HepG2 (cell line): ENCODE results near the gene NSMF. TPM values are rescaled to one million over a fixed set of nuclear protein-coding genes. Genes with fewer than 3 reads are reported as not detected.

Experiments used
- BRCA1 ChIP-seq: sonication (generic); formaldehyde crosslinking; IDR thresholded peaks from 2 replicates; pipeline ENCODE4 v1.4.0; 2020; ENCODE audit warnings: missing genetic modification reagents
- ESRRA ChIP-seq: sonication (generic); formaldehyde crosslinking; IDR thresholded peaks from 2 replicates; pipeline ENCODE4 v1.5.1; 2020; ENCODE audit warnings: mild to moderate bottlenecking, low read depth, missing genetic modification reagents
- FOXA3 ChIP-seq: IDR thresholded peaks from 2 replicates; pipeline ENCODE4 v1.6.1; 2016; ENCODE audit warnings: missing genetic modification reagents, missing compliant biosample characterization
- JARID2 ChIP-seq: sonication (generic); formaldehyde crosslinking; IDR thresholded peaks from 2 replicates; pipeline ENCODE4 v1.8.1; 2023; ENCODE audit warnings: missing genetic modification reagents, inconsistent platforms; ENCODE audit not compliant: insufficient replicate concordance
- KDM1A ChIP-seq: IDR thresholded peaks from 2 replicates; pipeline ENCODE4 v1.6.1; 2016; ENCODE audit warnings: missing compliant biosample characterization
- MED1 ChIP-seq: sonication (generic); formaldehyde crosslinking; IDR thresholded peaks from 2 replicates; pipeline ENCODE4 v1.4.0; 2020; ENCODE audit warnings: missing genetic modification reagents
- ONECUT2 ChIP-seq: sonication (generic); formaldehyde crosslinking; IDR thresholded peaks from 2 replicates; pipeline ENCODE4 v1.4.0; 2020; ENCODE audit warnings: missing genetic modification reagents
- TAF1 ChIP-seq: sonication (generic); formaldehyde crosslinking; IDR thresholded peaks from 2 replicates; pipeline ENCODE4 v1.4.0; 2020; ENCODE audit warnings: missing genetic modification reagents
- THAP11 ChIP-seq: IDR thresholded peaks from 2 replicates; pipeline ENCODE4 v1.6.1; 2016; ENCODE audit warnings: missing biosample characterization, missing genetic modification reagents
- TRAFD1 ChIP-seq: sonication (generic); formaldehyde crosslinking; IDR thresholded peaks from 2 replicates; pipeline ENCODE4 v1.5.1; 2020; ENCODE audit warnings: missing genetic modification reagents, mild to moderate bottlenecking, borderline replicate concordance
- ZBTB40 ChIP-seq, 2 experiments: fragments of 450-650 bp in 1 of 2; sonication (generic) in 1 of 2; formaldehyde crosslinking in 1 of 2; IDR thresholded peaks; 2 replicates each; pipeline versions ENCODE4 v1.6.1 to v1.8.0; 2016 to 2022; ENCODE audit warnings: antibody characterized with exemption in 1 of 2, mild to moderate bottlenecking in 1 of 2, missing genetic modification reagents in 1 of 2
- ZNF282 ChIP-seq: fragments of 450-650 bp; IDR thresholded peaks from 2 replicates; pipeline ENCODE4 v1.6.1; 2018; ENCODE audit not compliant: partially characterized antibody
- ZNF335 ChIP-seq: sonication (generic); formaldehyde crosslinking; IDR thresholded peaks from 2 replicates; pipeline ENCODE4 v1.4.0; 2020; ENCODE audit warnings: missing genetic modification reagents
- ZSCAN9 ChIP-seq: IDR thresholded peaks from 2 replicates; pipeline ENCODE4 v1.6.1; 2016; ENCODE audit warnings: borderline replicate concordance
- polyA plus RNA-seq, 8 experiments: library from polyadenylated mRNA; depleted of rRNA in 3 of 8; stranded (reverse) in 7 of 8; unstranded in 1 of 8; fragments of >200 nt; fragmentation: Illumina TruSeq in 4 of 8; extraction: Trizol in 4 of 8; gene quantifications; 2 replicates each; pipeline versions ENCODE4 v1.2.1 to v1.2.3, GENCODE V29; 2011 to 2016; ENCODE audit warnings: low read depth in 4 of 8, missing spikeins in 1 of 8, mixed read lengths in 1 of 8; ENCODE audit not compliant: insufficient read depth in 1 of 8
- total RNA-seq, 5 experiments: library from RNA; depleted of rRNA; stranded (reverse); fragments of >200 nt; fragmentation: Illumina TruSeq; extraction: Trizol; gene quantifications; 2 replicates each; pipeline ENCODE4 v1.2.3, GENCODE V29; 2016; ENCODE audit warnings: low read depth in 1 of 5

NSMF gene
- total and polyA plus RNA-seq, 2 of the 13 experiments (the other 11 are each of a cell fraction or from before 2014, with no cell fraction given) = 44.3 to 183 TPM

GRCh38 chr9:137454597-137455358 lies 4.4 kb downstream of the NSMF start (continued):
- peak; percentile 87; the same call in 1 of the 2 replicates for TF ChIP-seq ESRRA
- TF ChIP-seq KDM1A (CRISPR knock-in tag) = peak; percentile 44; the same call in 1 of the 2 replicates
- TF ChIP-seq TAF1 = no peak; the same call in 1 of the 2 replicates
- TF ChIP-seq ZNF335 (CRISPR knock-in tag) = peak; percentile 68; the same call in 1 of the 2 replicates
- no peak; the same call in 1 of the 2 replicates for TF ChIP-seq BRCA1 (CRISPR knock-in tag)
- TF ChIP-seq ZSCAN9 (CRISPR knock-in tag) = peak; percentile 88; the same call in 1 of the 2 replicates
- peak; percentile 62 for TF ChIP-seq THAP11
- TF ChIP-seq FOXA3 (CRISPR knock-in tag) = peak; percentile 72
- no peak for TF ChIP-seq JARID2 (CRISPR knock-in tag)
- TF ChIP-seq ZNF282 = no peak
- TF ChIP-seq ONECUT2 (CRISPR knock-in tag) = no peak
- no peak for TF ChIP-seq ZBTB40 (IDR thresholded peaks at IDR 0.05)
- peak; percentile 71 for TF ChIP-seq ZBTB40 (CRISPR knock-in tag; IDR thresholded peaks at IDR 0.05)
- TF ChIP-seq MED1 (CRISPR knock-in tag) = peak; percentile 95
- TF ChIP-seq TRAFD1 (CRISPR knock-in tag) = peak; percentile 88; the same call in 1 of the 2 replicates
